Thyroid gland (tissue), 4 donors: ENCODE data around the gene CTNNA3. TPM values are rescaled to one million over a fixed set of nuclear protein-coding genes. Genes with fewer than 3 reads are reported as not detected.

Source experiments
- DNase-seq, 2 donors: peaks; one replicate each; pipeline ENCODE4 v3.0.0-alpha.2; 2019
- H3K27ac ChIP-seq, 3 donors: fragments of 200-600 bp; sonication (generic); 1 replicate in 2 of 3; 2 replicates in 1 of 3; pipeline ENCODE4 v1.5.1; 2016 to 2019; ENCODE audit warnings: mild to moderate bottlenecking in 1 of 3, moderate library complexity in 1 of 3
- H3K27me3 ChIP-seq: fragments of 200-600 bp; sonication (generic); one replicate; pipeline ENCODE4 v1.5.1; 2019
- H3K36me3 ChIP-seq, 2 donors: fragments of 200-600 bp; sonication (generic); one replicate each; pipeline ENCODE4 v1.5.1; 2016 to 2019
- H3K4me1 ChIP-seq, 2 donors: fragments of 200-600 bp; sonication (generic); one replicate each; pipeline ENCODE4 v1.5.1; 2017 to 2019
- H3K4me3 ChIP-seq, 3 donors: fragments of 200-600 bp; sonication (generic); replicated peaks in 1 of 3; 1 replicate in 2 of 3; 2 replicates in 1 of 3; pipeline ENCODE4 v1.5.1; 2016; ENCODE audit warnings: mild to moderate bottlenecking in 1 of 3
- H3K9me3 ChIP-seq: fragments of 200-600 bp; sonication (generic); one replicate; pipeline ENCODE4 v1.5.1; 2017
- CTCF ChIP-seq, 6 experiments: fragments of 200-600 bp in 3 of 6; fragments of 450-650 bp in 3 of 6; sonication (generic) in 3 of 6; IDR thresholded peaks; one replicate each; pipeline ENCODE4 v1.5.1; 2016 to 2019; ENCODE audit warnings: antibody characterized with exemption in 6 of 6, mild to moderate bottlenecking in 2 of 6, inconsistent platforms in 1 of 6, moderate library complexity in 1 of 6
- POLR2A ChIP-seq, 2 donors: fragments of 450-650 bp; IDR thresholded peaks; one replicate each; pipeline ENCODE4 v1.6.1; 2017; ENCODE audit warnings: antibody characterized with exemption in 2 of 2, mild to moderate bottlenecking in 2 of 2, moderate library complexity in 1 of 2
- WGBS, 2 donors: methylation state at CpG; one replicate each; pipeline ENCODE4 v1.1.5; 2017; 5-methylcytosine and 5-hydroxymethylcytosine counted together
- intact Hi-C: fragments of 100-400 bp; cut with DNase I; formaldehyde crosslinking; loops from one replicate; pipeline ENCODE4 v1.15.1; 2023
- total RNA-seq, 4 donors: library from RNA; depleted of rRNA; stranded (reverse); fragments of >200 nt; gene quantifications; one replicate each; pipeline ENCODE4 v1.2.3, GENCODE V29; 2016

CTNNA3 gene
- total RNA-seq, 4 donors from 2014 or later = 0.11 to 0.79 (median 0.13) TPM; not detected in 1

- Histone ChIP-seq H3K27me3 (no peaks in the 10 kb centered on the region), H3K4me3 (no peak overlapping the region), H3K27ac (no peak overlapping the region), H3K36me3 (no peaks in the 10 kb centered on the region), H3K9me3 (no peaks in the 10 kb centered on the region), H3K4me1 (no peaks in the 10 kb centered on the region)
- WGBS, 2 donors = 45 to 82% methylated on average over 3 of the region's 3 CpGs
- intact Hi-C loops = no loop called here
- TF ChIP-seq CTCF (IDR thresholded peaks at IDR 0.05) = no peak
- TF ChIP-seq POLR2A (IDR thresholded peaks at IDR 0.05) = no peak
- DNase-seq = no peak
Observed at GRCh38 chr10:65940816-65941662, 1755.0 kb downstream of the CTNNA3 start.

GRCh38 chr10:65940105-65940504, 1755.9 kb downstream of the CTNNA3 start:
- no peak overlapping the region for H3K4me3 ChIP-seq
- no peak overlapping the region for H3K27ac ChIP-seq
- intact Hi-C loops = no loop called here
- no peaks in the 10 kb centered on the region for H3K27me3 ChIP-seq
- DNase-seq = no peak
- TF ChIP-seq CTCF (IDR thresholded peaks at IDR 0.05) (no peak), POLR2A (IDR thresholded peaks at IDR 0.05) (no peak)
- H3K9me3 ChIP-seq = no peaks in the 10 kb centered on the region
- H3K36me3 ChIP-seq = no peaks in the 10 kb centered on the region
- no peaks in the 10 kb centered on the region for H3K4me1 ChIP-seq

GRCh38 chr10:65931291-65932070, 1764.5 kb downstream of the CTNNA3 start:
- TF ChIP-seq CTCF (IDR thresholded peaks at IDR 0.05) = no peak
- TF ChIP-seq POLR2A (IDR thresholded peaks at IDR 0.05) = no peak
- H3K27me3 ChIP-seq = no peaks in the 10 kb centered on the region
- intact Hi-C loops = no loop called here
- H3K9me3 ChIP-seq = no peaks in the 10 kb centered on the region
- no peak for DNase-seq
- 81 to 85% methylated on average over 5 of the region's 5 CpGs for WGBS, 2 donors
- no peaks in the 10 kb centered on the region for H3K4me1 ChIP-seq
- no peaks in the 10 kb centered on the region for H3K36me3 ChIP-seq
- no peak overlapping the region for H3K4me3 ChIP-seq
- no peak overlapping the region for H3K27ac ChIP-seq

- no peaks in the 10 kb centered on the region for H3K36me3 ChIP-seq
- TF ChIP-seq POLR2A (IDR thresholded peaks at IDR 0.05) (no peak), CTCF (IDR thresholded peaks at IDR 0.05) (no peak)
- DNase-seq = no peak
- H3K9me3 ChIP-seq = no peaks in the 10 kb centered on the region
- no peaks in the 10 kb centered on the region for H3K27me3 ChIP-seq
- intact Hi-C loops = no loop called here
- H3K4me3 ChIP-seq = no peak overlapping the region
- no peak overlapping the region for H3K27ac ChIP-seq
- H3K4me1 ChIP-seq = no peaks in the 10 kb centered on the region
- 60 to 69% methylated on average over 1 of the region's 1 CpG for WGBS, 2 donors
Observed at GRCh38 chr10:65911151-65911835, 1784.7 kb downstream of the CTNNA3 start.
